ENCODE results near the gene HDAC4. TPM values are rescaled to one million over a fixed set of nuclear protein-coding genes. Genes with fewer than 3 reads are reported as not detected.
"Not testable (repeated sequence)": the region's sequence is repeated elsewhere in the genome, so short reads cannot be mapped to it uniquely, and the experiment has no call there.

The HDAC4 gene
- total and polyA plus RNA-seq, 2 experiments from 2014 or later: 8.1 to 41.8 TPM

DNA sequence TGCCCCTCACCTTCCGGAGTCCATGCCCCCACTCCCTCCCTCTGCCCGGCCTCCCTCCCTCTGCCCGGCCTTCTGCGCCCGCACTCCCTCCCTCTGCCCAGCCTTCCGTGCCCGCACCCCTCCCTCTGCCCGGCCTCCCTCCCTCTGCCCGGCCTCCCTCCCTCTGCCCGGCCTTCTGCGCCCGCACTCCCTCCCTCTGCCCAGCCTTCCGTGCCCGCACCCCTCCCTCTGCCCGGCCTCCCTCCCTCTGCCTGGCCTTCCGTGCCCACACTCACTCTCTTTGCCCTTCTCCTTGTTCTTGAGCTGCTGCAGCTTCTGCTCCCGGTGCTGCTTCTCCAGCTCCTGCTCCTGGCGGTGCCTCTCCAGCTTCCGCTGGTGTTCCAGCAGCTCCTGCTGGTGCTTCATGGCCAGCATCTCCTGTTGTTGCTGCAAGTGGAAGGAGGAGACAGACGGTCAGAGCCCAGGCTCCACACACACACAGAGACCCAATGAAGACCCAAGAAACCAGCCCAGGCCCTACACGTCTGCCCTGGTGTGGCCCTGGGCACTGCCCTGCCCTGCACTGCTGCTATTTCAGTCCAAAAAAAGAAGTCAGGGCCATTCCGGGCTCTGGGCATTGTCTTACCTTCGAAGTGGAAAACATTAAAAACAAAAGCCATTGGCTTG is 224.5 kb downstream of the HDAC4 start:
- not testable (repeated sequence) for DNase-seq (ENCODE audit: low spot score); H3K4me1 ChIP-seq (ENCODE audit: insufficient read depth); H3F3A ChIP-seq (replicated peaks; ENCODE audit: low read depth); H3K4me2 ChIP-seq; H2AFZ ChIP-seq; H3K4me3 ChIP-seq; H3K27ac Mint-ChIP-seq; H3K27ac ChIP-seq (ENCODE audit: low read depth); H3K79me2 ChIP-seq (replicated peaks; ENCODE audit: insufficient read depth); H3K36me3 ChIP-seq (ENCODE audit: insufficient read depth); H3K4me1 Mint-ChIP-seq; H4K20me1 ChIP-seq (replicated peaks; ENCODE audit: insufficient read depth); H3K4me3 Mint-ChIP-seq; H3K27me3 ChIP-seq (ENCODE audit: insufficient read depth); ATAC-seq; H3K9me2 ChIP-seq (ENCODE audit: insufficient read depth)
- H3K9me3 Mint-ChIP-seq: peaks cover 56% of the 10 kb centered on the region
- peaks cover 14% of the 10 kb centered on the region for H3K27me3 Mint-ChIP-seq (ENCODE audit: insufficient read depth, low read depth, poor library complexity)
- peaks cover 84% of the 10 kb centered on the region for H3K36me3 Mint-ChIP-seq (ENCODE audit: low read depth)

DNA sequence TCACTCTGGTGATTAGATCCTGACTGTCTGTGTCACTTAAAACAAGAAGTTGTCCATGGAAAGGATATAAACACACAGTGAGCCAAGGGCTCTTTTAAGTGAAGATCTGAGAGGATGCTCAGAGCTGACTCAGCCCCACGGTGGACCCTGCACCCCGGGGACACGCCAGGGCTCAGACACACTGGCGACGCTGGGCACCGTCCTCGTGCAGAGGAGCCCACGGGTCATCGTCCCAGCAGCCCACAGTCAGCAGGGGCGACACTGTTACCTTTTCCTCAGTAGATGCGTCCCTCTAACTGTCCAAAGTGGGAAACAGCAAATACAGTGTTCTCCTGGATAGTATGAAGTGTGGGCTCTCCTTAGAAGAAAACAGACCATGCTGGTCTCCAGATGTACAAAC is 225.6 kb downstream of the HDAC4 start:
- Histone ChIP-seq H3K4me2 (no peak overlapping the region), H3K4me1 (ENCODE audit: insufficient read depth) (no peaks in the 10 kb centered on the region), H2AFZ (no peak overlapping the region), H4K20me1 (replicated peaks; ENCODE audit: insufficient read depth) (no peaks in the 10 kb centered on the region), H3K4me3 (no peak overlapping the region), H3K9me2 (ENCODE audit: insufficient read depth) (0 out of 2 replicates have a peak, but pooled peaks cover 9% of the 10 kb centered on the region), H3K27me3 (ENCODE audit: insufficient read depth) (no peaks in the 10 kb centered on the region), H3K27ac (ENCODE audit: low read depth) (no peak overlapping the region), H3F3A (replicated peaks; ENCODE audit: low read depth) (no peaks in the 10 kb centered on the region), H3K79me2 (replicated peaks; ENCODE audit: insufficient read depth) (no peaks in the 10 kb centered on the region; the same call in 1 of the 2 replicates), H3K36me3 (ENCODE audit: insufficient read depth) (peaks cover 12% of the 10 kb centered on the region)
- no peak overlapping the region for H3K27ac Mint-ChIP-seq
- ATAC-seq: no peak
- H3K4me3 Mint-ChIP-seq: no peak overlapping the region
- H3K27me3 Mint-ChIP-seq (ENCODE audit: insufficient read depth, low read depth, poor library complexity): peaks cover 14% of the 10 kb centered on the region
- H3K9me3 Mint-ChIP-seq: peaks cover 62% of the 10 kb centered on the region
- no peaks in the 10 kb centered on the region for H3K4me1 Mint-ChIP-seq
- DNase-seq (ENCODE audit: low spot score): no peak
- H3K36me3 Mint-ChIP-seq (ENCODE audit: low read depth): peaks cover 87% of the 10 kb centered on the region
- TF ChIP-seq EZH2phosphoT487 (IDR thresholded peaks at IDR 0.05; ENCODE audit: unreplicated experiment): no peak
- no peak for TF ChIP-seq ZNF114 (CRISPR knock-in tag; IDR thresholded peaks at IDR 0.05)
- TF ChIP-seq, protein P1, sequence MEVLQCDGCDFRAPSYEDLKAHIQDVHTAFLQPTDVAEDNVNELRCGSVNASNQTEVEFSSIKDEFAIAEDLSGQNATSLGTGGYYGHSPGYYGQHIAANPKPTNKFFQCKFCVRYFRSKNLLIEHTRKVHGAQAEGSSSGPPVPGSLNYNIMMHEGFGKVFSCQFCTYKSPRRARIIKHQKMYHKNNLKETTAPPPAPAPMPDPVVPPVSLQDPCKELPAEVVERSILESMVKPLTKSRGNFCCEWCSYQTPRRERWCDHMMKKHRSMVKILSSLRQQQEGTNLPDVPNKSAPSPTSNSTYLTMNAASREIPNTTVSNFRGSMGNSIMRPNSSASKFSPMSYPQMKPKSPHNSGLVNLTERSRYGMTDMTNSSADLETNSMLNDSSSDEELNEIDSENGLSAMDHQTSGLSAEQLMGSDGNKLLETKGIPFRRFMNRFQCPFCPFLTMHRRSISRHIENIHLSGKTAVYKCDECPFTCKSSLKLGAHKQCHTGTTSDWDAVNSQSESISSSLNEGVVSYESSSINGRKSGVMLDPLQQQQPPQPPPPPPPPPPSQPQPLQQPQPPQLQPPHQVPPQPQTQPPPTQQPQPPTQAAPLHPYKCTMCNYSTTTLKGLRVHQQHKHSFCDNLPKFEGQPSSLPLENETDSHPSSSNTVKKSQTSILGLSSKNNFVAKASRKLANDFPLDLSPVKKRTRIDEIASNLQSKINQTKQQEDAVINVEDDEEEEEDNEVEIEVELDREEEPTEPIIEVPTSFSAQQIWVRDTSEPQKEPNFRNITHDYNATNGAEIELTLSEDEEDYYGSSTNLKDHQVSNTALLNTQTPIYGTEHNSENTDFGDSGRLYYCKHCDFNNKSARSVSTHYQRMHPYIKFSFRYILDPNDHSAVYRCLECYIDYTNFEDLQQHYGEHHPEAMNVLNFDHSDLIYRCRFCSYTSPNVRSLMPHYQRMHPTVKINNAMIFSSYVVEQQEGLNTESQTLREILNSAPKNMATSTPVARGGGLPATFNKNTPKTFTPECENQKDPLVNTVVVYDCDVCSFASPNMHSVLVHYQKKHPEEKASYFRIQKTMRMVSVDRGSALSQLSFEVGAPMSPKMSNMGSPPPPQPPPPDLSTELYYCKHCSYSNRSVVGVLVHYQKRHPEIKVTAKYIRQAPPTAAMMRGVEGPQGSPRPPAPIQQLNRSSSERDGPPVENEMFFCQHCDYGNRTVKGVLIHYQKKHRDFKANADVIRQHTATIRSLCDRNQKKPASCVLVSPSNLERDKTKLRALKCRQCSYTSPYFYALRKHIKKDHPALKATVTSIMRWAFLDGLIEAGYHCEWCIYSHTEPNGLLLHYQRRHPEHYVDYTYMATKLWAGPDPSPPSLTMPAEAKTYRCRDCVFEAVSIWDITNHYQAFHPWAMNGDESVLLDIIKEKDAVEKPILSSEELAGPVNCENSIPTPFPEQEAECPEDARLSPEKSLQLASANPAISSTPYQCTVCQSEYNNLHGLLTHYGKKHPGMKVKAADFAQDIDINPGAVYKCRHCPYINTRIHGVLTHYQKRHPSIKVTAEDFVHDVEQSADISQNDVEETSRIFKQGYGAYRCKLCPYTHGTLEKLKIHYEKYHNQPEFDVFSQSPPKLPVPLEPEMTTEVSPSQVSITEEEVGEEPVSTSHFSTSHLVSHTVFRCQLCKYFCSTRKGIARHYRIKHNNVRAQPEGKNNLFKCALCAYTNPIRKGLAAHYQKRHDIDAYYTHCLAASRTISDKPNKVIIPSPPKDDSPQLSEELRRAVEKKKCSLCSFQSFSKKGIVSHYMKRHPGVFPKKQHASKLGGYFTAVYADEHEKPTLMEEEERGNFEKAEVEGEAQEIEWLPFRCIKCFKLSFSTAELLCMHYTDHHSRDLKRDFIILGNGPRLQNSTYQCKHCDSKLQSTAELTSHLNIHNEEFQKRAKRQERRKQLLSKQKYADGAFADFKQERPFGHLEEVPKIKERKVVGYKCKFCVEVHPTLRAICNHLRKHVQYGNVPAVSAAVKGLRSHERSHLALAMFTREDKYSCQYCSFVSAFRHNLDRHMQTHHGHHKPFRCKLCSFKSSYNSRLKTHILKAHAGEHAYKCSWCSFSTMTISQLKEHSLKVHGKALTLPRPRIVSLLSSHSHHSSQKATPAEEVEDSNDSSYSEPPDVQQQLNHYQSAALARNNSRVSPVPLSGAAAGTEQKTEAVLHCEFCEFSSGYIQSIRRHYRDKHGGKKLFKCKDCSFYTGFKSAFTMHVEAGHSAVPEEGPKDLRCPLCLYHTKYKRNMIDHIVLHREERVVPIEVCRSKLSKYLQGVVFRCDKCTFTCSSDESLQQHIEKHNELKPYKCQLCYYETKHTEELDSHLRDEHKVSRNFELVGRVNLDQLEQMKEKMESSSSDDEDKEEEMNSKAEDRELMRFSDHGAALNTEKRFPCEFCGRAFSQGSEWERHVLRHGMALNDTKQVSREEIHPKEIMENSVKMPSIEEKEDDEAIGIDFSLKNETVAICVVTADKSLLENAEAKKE (CRISPR knock-in tag; IDR thresholded peaks at IDR 0.05): no peak
- TF ChIP-seq EZH2 (IDR thresholded peaks at IDR 0.05; ENCODE audit: low read depth, unreplicated experiment): no peak
- no peak for TF ChIP-seq NANOG (IDR thresholded peaks at IDR 0.05; ENCODE audit: borderline replicate concordance)
- no peak for TF ChIP-seq JUNB (IDR thresholded peaks at IDR 0.05; ENCODE audit: unreplicated experiment)
- TF ChIP-seq, protein P2, sequence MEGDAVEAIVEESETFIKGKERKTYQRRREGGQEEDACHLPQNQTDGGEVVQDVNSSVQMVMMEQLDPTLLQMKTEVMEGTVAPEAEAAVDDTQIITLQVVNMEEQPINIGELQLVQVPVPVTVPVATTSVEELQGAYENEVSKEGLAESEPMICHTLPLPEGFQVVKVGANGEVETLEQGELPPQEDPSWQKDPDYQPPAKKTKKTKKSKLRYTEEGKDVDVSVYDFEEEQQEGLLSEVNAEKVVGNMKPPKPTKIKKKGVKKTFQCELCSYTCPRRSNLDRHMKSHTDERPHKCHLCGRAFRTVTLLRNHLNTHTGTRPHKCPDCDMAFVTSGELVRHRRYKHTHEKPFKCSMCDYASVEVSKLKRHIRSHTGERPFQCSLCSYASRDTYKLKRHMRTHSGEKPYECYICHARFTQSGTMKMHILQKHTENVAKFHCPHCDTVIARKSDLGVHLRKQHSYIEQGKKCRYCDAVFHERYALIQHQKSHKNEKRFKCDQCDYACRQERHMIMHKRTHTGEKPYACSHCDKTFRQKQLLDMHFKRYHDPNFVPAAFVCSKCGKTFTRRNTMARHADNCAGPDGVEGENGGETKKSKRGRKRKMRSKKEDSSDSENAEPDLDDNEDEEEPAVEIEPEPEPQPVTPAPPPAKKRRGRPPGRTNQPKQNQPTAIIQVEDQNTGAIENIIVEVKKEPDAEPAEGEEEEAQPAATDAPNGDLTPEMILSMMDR (conservative IDR thresholded peaks at IDR 0.05; ENCODE audit: low read depth in 2 of 2): no peak
- no peak for TF ChIP-seq STAT1 (IDR thresholded peaks at IDR 0.05; ENCODE audit: unreplicated experiment)
- TF ChIP-seq POLR2AphosphoS5 (IDR thresholded peaks at IDR 0.05; ENCODE audit: low read depth): no peak
- no peak for TF ChIP-seq ZNF331 (CRISPR knock-in tag; IDR thresholded peaks at IDR 0.05; ENCODE audit: low read depth)
- TF ChIP-seq, protein P3, sequence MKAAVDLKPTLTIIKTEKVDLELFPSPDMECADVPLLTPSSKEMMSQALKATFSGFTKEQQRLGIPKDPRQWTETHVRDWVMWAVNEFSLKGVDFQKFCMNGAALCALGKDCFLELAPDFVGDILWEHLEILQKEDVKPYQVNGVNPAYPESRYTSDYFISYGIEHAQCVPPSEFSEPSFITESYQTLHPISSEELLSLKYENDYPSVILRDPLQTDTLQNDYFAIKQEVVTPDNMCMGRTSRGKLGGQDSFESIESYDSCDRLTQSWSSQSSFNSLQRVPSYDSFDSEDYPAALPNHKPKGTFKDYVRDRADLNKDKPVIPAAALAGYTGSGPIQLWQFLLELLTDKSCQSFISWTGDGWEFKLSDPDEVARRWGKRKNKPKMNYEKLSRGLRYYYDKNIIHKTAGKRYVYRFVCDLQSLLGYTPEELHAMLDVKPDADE (IDR thresholded peaks at IDR 0.05): no peak

Data from GM23338 (cell line).